Tibial nerve (tissue), 4 donors: ENCODE results near the gene CARD9. TPM values are rescaled to one million over a fixed set of nuclear protein-coding genes. Genes with fewer than 3 reads are reported as not detected.

Experiments used
- DNase-seq, 2 donors: peaks; one replicate each; pipeline ENCODE4 v3.0.0-alpha.2; 2019; ENCODE audit warnings: low spot score in 2 of 2
- H3K27ac ChIP-seq, 4 donors: fragments of 200-600 bp; sonication (generic) in 3 of 4; one replicate each; pipeline ENCODE4 v1.5.1; 2017 to 2019; ENCODE audit warnings: mild to moderate bottlenecking in 1 of 4
- H3K27me3 ChIP-seq, 2 donors: fragments of 200-600 bp; sonication (generic) in 1 of 2; one replicate each; pipeline versions ENCODE4 v1.5.1 to v1.6.0; 2017 to 2019
- H3K36me3 ChIP-seq, 3 donors: fragments of 200-600 bp; sonication (generic); one replicate each; pipeline ENCODE4 v1.5.1; 2018 to 2019
- H3K4me1 ChIP-seq, 4 donors: fragments of 200-600 bp; sonication (generic) in 3 of 4; one replicate each; pipeline ENCODE4 v1.5.1; 2017 to 2019
- H3K4me3 ChIP-seq, 4 donors: fragments of 200-600 bp; sonication (generic) in 3 of 4; one replicate each; pipeline ENCODE4 v1.5.1; 2017 to 2019; ENCODE audit warnings: mild to moderate bottlenecking in 1 of 4, moderate library complexity in 1 of 4
- H3K9me3 ChIP-seq, 4 donors: fragments of 200-600 bp; sonication (generic) in 3 of 4; one replicate each; pipeline ENCODE4 v1.5.1; 2017 to 2019
- EP300 ChIP-seq, 2 donors: sonication (generic); formaldehyde crosslinking; IDR thresholded peaks; one replicate each; pipeline ENCODE4 v1.6.1; 2017; ENCODE audit warnings: antibody characterized with exemption in 2 of 2, mild to moderate bottlenecking in 1 of 2
- POLR2A ChIP-seq, 2 donors: fragments of 450-650 bp; IDR thresholded peaks; one replicate each; pipeline ENCODE4 v1.6.1; 2017; ENCODE audit warnings: antibody characterized with exemption in 2 of 2, mild to moderate bottlenecking in 2 of 2, moderate library complexity in 2 of 2
- WGBS, 2 donors: methylation state at CpG; one replicate each; pipeline ENCODE4 v1.1.5; 2018; 5-methylcytosine and 5-hydroxymethylcytosine counted together
- total RNA-seq, 4 donors: library from RNA; depleted of rRNA; stranded (reverse); fragments of >200 nt; gene quantifications; one replicate each; pipeline ENCODE4 v1.1.0, GENCODE V29; 2016
- TF ChIP-seq, protein P1 (sequence below), 5 experiments: fragments of 200-600 bp in 3 of 5; fragments of 450-650 bp in 2 of 5; sonication (generic) in 3 of 5; IDR thresholded peaks; one replicate each; pipeline ENCODE4 v1.5.1; 2016 to 2019; ENCODE audit warnings: antibody characterized with exemption in 5 of 5, mild to moderate bottlenecking in 3 of 5, moderate library complexity in 2 of 5

The CARD9 gene
- total RNA-seq, 4 donors from 2014 or later = 3.1 to 19.8 (median 3.1) TPM

- TF ChIP-seq EP300 (IDR thresholded peaks at IDR 0.05) = no peak
- TF ChIP-seq POLR2A (IDR thresholded peaks at IDR 0.05) = no peak
- TF ChIP-seq, protein P1, sequence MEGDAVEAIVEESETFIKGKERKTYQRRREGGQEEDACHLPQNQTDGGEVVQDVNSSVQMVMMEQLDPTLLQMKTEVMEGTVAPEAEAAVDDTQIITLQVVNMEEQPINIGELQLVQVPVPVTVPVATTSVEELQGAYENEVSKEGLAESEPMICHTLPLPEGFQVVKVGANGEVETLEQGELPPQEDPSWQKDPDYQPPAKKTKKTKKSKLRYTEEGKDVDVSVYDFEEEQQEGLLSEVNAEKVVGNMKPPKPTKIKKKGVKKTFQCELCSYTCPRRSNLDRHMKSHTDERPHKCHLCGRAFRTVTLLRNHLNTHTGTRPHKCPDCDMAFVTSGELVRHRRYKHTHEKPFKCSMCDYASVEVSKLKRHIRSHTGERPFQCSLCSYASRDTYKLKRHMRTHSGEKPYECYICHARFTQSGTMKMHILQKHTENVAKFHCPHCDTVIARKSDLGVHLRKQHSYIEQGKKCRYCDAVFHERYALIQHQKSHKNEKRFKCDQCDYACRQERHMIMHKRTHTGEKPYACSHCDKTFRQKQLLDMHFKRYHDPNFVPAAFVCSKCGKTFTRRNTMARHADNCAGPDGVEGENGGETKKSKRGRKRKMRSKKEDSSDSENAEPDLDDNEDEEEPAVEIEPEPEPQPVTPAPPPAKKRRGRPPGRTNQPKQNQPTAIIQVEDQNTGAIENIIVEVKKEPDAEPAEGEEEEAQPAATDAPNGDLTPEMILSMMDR (IDR thresholded peaks at IDR 0.05) = no peak
- H3K9me3 ChIP-seq = no peaks in the 10 kb centered on the region
- peaks cover 0 to 54% (median 26%) of the 10 kb centered on the region in 4 donors for H3K4me1 ChIP-seq
- H3K4me3 ChIP-seq = no peak overlapping the region
- WGBS, 2 donors = 59 to 71% methylated on average over 22 to 26 of the region's 30 CpGs
- H3K27ac ChIP-seq = peak overlapping the region in 2 of 4 donors; percentile 62 to 80
- DNase-seq = no peak
- peaks cover 0 to 85% (median 0%) of the 10 kb centered on the region in 3 donors for H3K36me3 ChIP-seq
- no peaks in the 10 kb centered on the region for H3K27me3 ChIP-seq
These were observed 37.2 kb downstream of the CARD9 start for GRCh38 chr9:136336156-136336870.

- no peak for DNase-seq
- H3K27me3 ChIP-seq = no peaks in the 10 kb centered on the region
- H3K27ac ChIP-seq = peak overlapping the region in 2 of 4 donors; percentile 62 to 80
- TF ChIP-seq POLR2A (IDR thresholded peaks at IDR 0.05) (no peak), EP300 (IDR thresholded peaks at IDR 0.05) (no peak)
- TF ChIP-seq, protein P1 (IDR thresholded peaks at IDR 0.05) = no peak
- no peak overlapping the region for H3K4me3 ChIP-seq
- H3K4me1 ChIP-seq = peaks cover 0 to 54% (median 25%) of the 10 kb centered on the region in 4 donors
- 70 to 72% methylated on average over 17 to 26 of the region's 26 CpGs for whole genome bisulfite sequencing, 2 donors
- H3K9me3 ChIP-seq = no peaks in the 10 kb centered on the region
- peaks cover 0 to 83% (median 0%) of the 10 kb centered on the region in 3 donors for H3K36me3 ChIP-seq
These were observed 37.9 kb downstream of the CARD9 start for GRCh38 chr9:136335296-136336155.

DNA sequence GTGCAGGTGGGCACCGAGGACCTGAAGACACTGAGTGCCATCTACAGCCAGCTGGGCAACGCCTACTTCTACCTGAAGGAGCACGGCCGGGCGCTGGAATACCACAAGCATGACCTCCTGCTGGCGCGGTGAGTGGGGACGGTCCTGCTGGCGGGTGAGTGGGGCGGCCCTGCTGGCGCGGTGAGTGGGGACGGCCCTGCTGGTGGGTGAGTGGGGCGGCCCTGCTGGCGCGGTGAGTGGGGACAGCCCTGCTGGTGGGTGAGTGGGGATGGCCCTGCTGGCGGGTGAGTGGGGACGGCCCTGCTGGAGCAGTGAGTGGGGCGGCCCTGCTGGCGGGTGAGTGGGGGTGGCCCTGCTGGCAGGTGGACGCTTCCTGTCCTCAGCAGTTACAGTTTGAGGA is 38.9 kb downstream of the CARD9 start:
- Histone ChIP-seq H3K4me1 (peaks cover 0 to 54% (median 24%) of the 10 kb centered on the region in 4 donors), H3K27ac (peak overlapping the region in 1 of 4 donors; percentile 62), H3K4me3 (no peak overlapping the region), H3K9me3 (no peaks in the 10 kb centered on the region), H3K36me3 (peaks cover 0 to 73% (median 0%) of the 10 kb centered on the region in 3 donors), H3K27me3 (no peaks in the 10 kb centered on the region)
- TF ChIP-seq, protein P1 (IDR thresholded peaks at IDR 0.05) = no peak
- TF ChIP-seq EP300 (IDR thresholded peaks at IDR 0.05) (no peak), POLR2A (IDR thresholded peaks at IDR 0.05) (no peak)
- WGBS, 2 donors = 87 to 91% methylated on average over 20 to 21 of the region's 21 CpGs
- no peak for DNase-seq

- Histone ChIP-seq H3K4me1 (peaks cover 0 to 54% (median 30%) of the 10 kb centered on the region in 4 donors), H3K27ac (peak overlapping the region in 1 of 4 donors; percentile 37), H3K36me3 (peaks cover 0 to 64% (median 0%) of the 10 kb centered on the region in 3 donors), H3K9me3 (no peaks in the 10 kb centered on the region), H3K4me3 (no peak overlapping the region), H3K27me3 (no peaks in the 10 kb centered on the region)
- DNase-seq = no peak
- TF ChIP-seq EP300 (IDR thresholded peaks at IDR 0.05) (no peak), POLR2A (IDR thresholded peaks at IDR 0.05) (no peak)
- TF ChIP-seq, protein P1 (IDR thresholded peaks at IDR 0.05) = no peak
- 85 to 94% methylated on average over 15 to 17 of the region's 17 CpGs for WGBS, 2 donors
These were observed 40.0 kb downstream of the CARD9 start for GRCh38 chr9:136333486-136333885.
